ENCODE results near the gene LCN6.
"Not testable (repeated sequence)": the region's sequence is repeated elsewhere in the genome, so short reads cannot be mapped to it uniquely, and the experiment has no call there.

The LCN6 gene

GRCh38 chr9:136787690-136788400 lies 39.5 kb upstream of the LCN6 start:
- in situ Hi-C loops (cut with HindIII; ENCODE audit: low pct_unique_long_range_greater_than_20kb, low sequenced_read_pairs): no loop called here
- peak in 1 of 2 experiments; percentile 75 for DNase-seq (ENCODE audit: low read depth in 1 of 2, low spot score in 1 of 2)
- no peak for TF ChIP-seq JUND (IDR thresholded peaks at IDR 0.05; ENCODE audit: low read depth)

- in situ Hi-C loops (cut with HindIII; ENCODE audit: low pct_unique_long_range_greater_than_20kb, low sequenced_read_pairs); DNase-seq (ENCODE audit: low read depth in 1 of 2, low spot score in 1 of 2): not testable (repeated sequence)
These were observed 38.7 kb upstream of the LCN6 start for GRCh38 chr9:136786983-136787382.

GRCh38 chr9:136786451-136786850 lies 38.1 kb upstream of the LCN6 start:
- no peak for DNase-seq (ENCODE audit: low read depth in 1 of 2, low spot score in 1 of 2)
- in situ Hi-C loops (cut with HindIII; ENCODE audit: low pct_unique_long_range_greater_than_20kb, low sequenced_read_pairs): no loop called here
- TF ChIP-seq JUND (IDR thresholded peaks at IDR 0.05; ENCODE audit: low read depth): no peak

- DNase-seq (ENCODE audit: low read depth in 1 of 2, low spot score in 1 of 2); in situ Hi-C loops (cut with HindIII; ENCODE audit: low pct_unique_long_range_greater_than_20kb, low sequenced_read_pairs): not testable (repeated sequence)
These were observed 37.4 kb upstream of the LCN6 start for GRCh38 chr9:136785565-136786355.

GRCh38 chr9:136784997-136785361 lies 36.7 kb upstream of the LCN6 start:
- DNase-seq (ENCODE audit: low read depth in 1 of 2, low spot score in 1 of 2): no peak
- TF ChIP-seq JUND (IDR thresholded peaks at IDR 0.05; ENCODE audit: low read depth): no peak
- in situ Hi-C loops (cut with HindIII; ENCODE audit: low pct_unique_long_range_greater_than_20kb, low sequenced_read_pairs): no loop called here

GRCh38 chr9:136784249-136784996 lies 36.1 kb upstream of the LCN6 start:
- TF ChIP-seq JUND (IDR thresholded peaks at IDR 0.05; ENCODE audit: low read depth): no peak
- in situ Hi-C loops (cut with HindIII; ENCODE audit: low pct_unique_long_range_greater_than_20kb, low sequenced_read_pairs): no loop called here
- DNase-seq (ENCODE audit: low read depth in 1 of 2, low spot score in 1 of 2): peak in 1 of 2 experiments; percentile 64

- in situ Hi-C loops (cut with HindIII; ENCODE audit: low pct_unique_long_range_greater_than_20kb, low sequenced_read_pairs): no loop called here
- no peak for TF ChIP-seq JUND (IDR thresholded peaks at IDR 0.05; ENCODE audit: low read depth)
- no peak for DNase-seq (ENCODE audit: low read depth in 1 of 2, low spot score in 1 of 2)
These were observed 34.1 kb upstream of the LCN6 start for GRCh38 chr9:136782452-136782851.

DNA sequence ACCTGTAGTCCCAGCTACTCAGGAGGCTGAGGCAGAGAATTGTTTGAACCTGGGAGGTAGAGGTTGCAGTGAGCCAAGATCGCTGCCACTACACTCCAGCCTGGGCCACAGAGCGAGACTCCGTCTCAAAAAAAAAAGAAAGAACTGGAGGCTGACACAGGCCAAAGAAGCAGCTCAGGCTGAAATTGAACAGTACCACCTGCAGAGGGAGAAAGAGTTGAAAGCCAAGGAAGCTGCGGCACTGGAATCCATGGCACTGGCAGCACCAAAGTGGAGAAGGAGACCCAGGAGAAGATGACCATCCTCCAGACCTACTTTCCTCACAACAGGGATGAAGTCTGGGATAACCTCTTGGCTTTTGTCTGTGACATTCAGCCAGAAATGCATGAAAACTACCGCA lies 31.5 kb upstream of the LCN6 start:
- peak in 1 of 2 experiments; percentile 50 for DNase-seq (ENCODE audit: low read depth in 1 of 2, low spot score in 1 of 2)
- no peak for TF ChIP-seq JUND (IDR thresholded peaks at IDR 0.05; ENCODE audit: low read depth)
- in situ Hi-C loops (cut with HindIII; ENCODE audit: low pct_unique_long_range_greater_than_20kb, low sequenced_read_pairs): no loop called here

- peak in 1 of 2 experiments; percentile 41 for DNase-seq (ENCODE audit: low read depth in 1 of 2, low spot score in 1 of 2)
- in situ Hi-C loops (cut with HindIII; ENCODE audit: low pct_unique_long_range_greater_than_20kb, low sequenced_read_pairs): no loop called here
- TF ChIP-seq JUND (IDR thresholded peaks at IDR 0.05; ENCODE audit: low read depth): no peak
These were observed 29.0 kb upstream of the LCN6 start for GRCh38 chr9:136777359-136777758.

DNA sequence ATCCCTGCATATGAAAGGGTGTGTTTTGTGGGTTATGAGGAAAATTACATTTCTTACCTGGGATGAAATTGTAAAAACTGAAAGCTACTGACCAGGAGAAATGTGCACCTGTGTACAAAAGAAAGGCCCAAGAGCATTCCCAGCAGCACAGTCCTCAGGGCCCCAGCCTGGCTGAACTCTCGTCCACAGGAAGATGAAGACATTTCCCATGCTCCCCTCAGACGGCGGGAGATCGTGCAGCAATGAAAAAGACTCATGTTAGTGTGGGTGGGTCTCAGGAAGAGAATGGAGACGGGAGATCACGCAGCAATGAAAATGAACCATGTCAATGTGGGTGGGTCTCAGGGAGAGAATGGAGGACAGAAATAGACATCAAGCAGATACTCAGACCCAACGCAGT lies 28.6 kb upstream of the LCN6 start:
- no peak for TF ChIP-seq JUND (IDR thresholded peaks at IDR 0.05; ENCODE audit: low read depth)
- in situ Hi-C loops (cut with HindIII; ENCODE audit: low pct_unique_long_range_greater_than_20kb, low sequenced_read_pairs): no loop called here
- no peak for DNase-seq (ENCODE audit: low read depth in 1 of 2, low spot score in 1 of 2)

DNA sequence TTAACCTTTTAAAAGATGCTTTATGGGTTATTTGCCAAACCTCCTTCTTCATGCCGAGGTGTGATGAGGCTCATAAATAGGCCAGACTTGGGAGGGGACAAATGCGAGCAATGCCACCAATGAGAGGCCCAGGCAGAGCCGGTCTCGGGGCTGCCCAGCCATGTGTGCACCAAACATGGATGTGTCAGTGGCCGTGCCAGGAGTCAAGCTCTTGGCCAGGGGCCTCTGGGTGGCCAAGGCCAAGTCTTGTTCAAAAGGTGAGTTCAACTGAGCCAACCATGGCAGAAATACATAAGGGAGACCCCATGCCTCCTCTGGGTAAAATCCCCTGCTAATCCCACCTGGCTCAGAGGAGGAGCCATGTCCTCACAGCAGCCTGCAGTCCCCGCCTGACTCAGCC lies 26.9 kb upstream of the LCN6 start:
- TF ChIP-seq JUND (IDR thresholded peaks at IDR 0.05; ENCODE audit: low read depth): no peak
- in situ Hi-C loops (cut with HindIII; ENCODE audit: low pct_unique_long_range_greater_than_20kb, low sequenced_read_pairs): no loop called here
- DNase-seq (ENCODE audit: low read depth in 1 of 2, low spot score in 1 of 2): no peak

GRCh38 chr9:136774416-136775045 lies 26.2 kb upstream of the LCN6 start:
- peak in 1 of 2 experiments; percentile 84 for DNase-seq (ENCODE audit: low read depth in 1 of 2, low spot score in 1 of 2)
- in situ Hi-C loops (cut with HindIII; ENCODE audit: low pct_unique_long_range_greater_than_20kb, low sequenced_read_pairs): no loop called here
- no peak for TF ChIP-seq JUND (IDR thresholded peaks at IDR 0.05; ENCODE audit: low read depth)

Measured in T47D (cell line).